ENCODE measurements around the gene OR56A5.

Gene OR56A5

GRCh38 chr11:5937868-5938602, 30.3 kb downstream of the OR56A5 start:
- no peak overlapping the region for H3K4ac ChIP-seq (ENCODE audit: low read depth, low read length)
- H3K9me3 ChIP-seq (ENCODE audit: insufficient read depth, low read depth, low read length): peaks cover 15% of the 10 kb centered on the region
- H3K4me2 ChIP-seq (ENCODE audit: low read length): no peak overlapping the region
- H3K79me1 ChIP-seq (ENCODE audit: low read length): no peaks in the 10 kb centered on the region
- no peak overlapping the region for H2AK5ac ChIP-seq (ENCODE audit: low read length)
- peak; percentile 49 to 71 for DNase-seq
- no peak overlapping the region for H2BK120ac ChIP-seq (ENCODE audit: insufficient read depth, low read length, poor library complexity)
- H4K8ac ChIP-seq (ENCODE audit: low read depth, low read length): no peak overlapping the region
- no peak overlapping the region for H3K27ac ChIP-seq (ENCODE audit: low read depth, low read length)
- H3K4me3 ChIP-seq (ENCODE audit: low read depth, low read length): no peak overlapping the region
- H3K9ac ChIP-seq (ENCODE audit: low read length): no peak overlapping the region
- H3K4me1 ChIP-seq (ENCODE audit: control insufficient read depth in 1 of 2, insufficient read depth in 2 of 2, low read length in 2 of 2): no peaks in the 10 kb centered on the region
- no peaks in the 10 kb centered on the region for H3K36me3 ChIP-seq (ENCODE audit: control insufficient read depth in 1 of 2, insufficient read depth in 2 of 2, low read length in 2 of 2)
- no peak overlapping the region for H4K91ac ChIP-seq (ENCODE audit: low read depth, low read length)
- no peak overlapping the region for H2BK5ac ChIP-seq (ENCODE audit: low read depth, low read length, poor library complexity)
- no CpG with 5 or more reads among the region's 39 CpGs for WGBS (ENCODE audit: extremely low coverage, insufficient coverage, insufficient read length)
- H3K23ac ChIP-seq (ENCODE audit: low read length): no peak overlapping the region
- H2AFZ ChIP-seq (ENCODE audit: insufficient read depth, low read length, poor library complexity): no peak overlapping the region
- H3K18ac ChIP-seq (ENCODE audit: low read length): no peak overlapping the region
- no peaks in the 10 kb centered on the region for H3K79me2 ChIP-seq (ENCODE audit: control insufficient read depth, insufficient read depth, low read length, poor library complexity)
- no peak overlapping the region for H4K12ac ChIP-seq (ENCODE audit: low read depth, low read length)
- no peak overlapping the region for H3K14ac ChIP-seq (ENCODE audit: low read length)
- H2BK12ac ChIP-seq (ENCODE audit: low read length): no peak overlapping the region
- H3K27me3 ChIP-seq (ENCODE audit: insufficient read depth, low read length): no peaks in the 10 kb centered on the region

- Histone ChIP-seq H3K36me3 (ENCODE audit: control insufficient read depth in 1 of 2, insufficient read depth in 2 of 2, low read length in 2 of 2) (no peaks in the 10 kb centered on the region), H2AFZ (ENCODE audit: insufficient read depth, low read length, poor library complexity) (no peak overlapping the region), H2BK5ac (ENCODE audit: low read depth, low read length, poor library complexity) (no peak overlapping the region), H2AK5ac (ENCODE audit: low read length) (no peak overlapping the region), H3K4me1 (ENCODE audit: control insufficient read depth in 1 of 2, insufficient read depth in 2 of 2, low read length in 2 of 2) (no peaks in the 10 kb centered on the region), H4K12ac (ENCODE audit: low read depth, low read length) (no peak overlapping the region), H3K27me3 (ENCODE audit: insufficient read depth, low read length) (no peaks in the 10 kb centered on the region), H3K79me1 (ENCODE audit: low read length) (no peaks in the 10 kb centered on the region), H3K23ac (ENCODE audit: low read length) (no peak overlapping the region), H3K4me2 (ENCODE audit: low read length) (no peak overlapping the region), H2BK12ac (ENCODE audit: low read length) (no peak overlapping the region), H2BK120ac (ENCODE audit: insufficient read depth, low read length, poor library complexity) (no peak overlapping the region), H4K91ac (ENCODE audit: low read depth, low read length) (no peak overlapping the region), H3K18ac (ENCODE audit: low read length) (no peak overlapping the region), H3K9ac (ENCODE audit: low read length) (no peak overlapping the region), H3K14ac (ENCODE audit: low read length) (no peak overlapping the region), H3K4me3 (ENCODE audit: low read depth, low read length) (no peak overlapping the region), H4K8ac (ENCODE audit: low read depth, low read length) (no peak overlapping the region), H3K9me3 (ENCODE audit: insufficient read depth, low read depth, low read length) (peaks cover 20% of the 10 kb centered on the region), H3K27ac (ENCODE audit: low read depth, low read length) (no peak overlapping the region), H3K79me2 (ENCODE audit: control insufficient read depth, insufficient read depth, low read length, poor library complexity) (no peaks in the 10 kb centered on the region), H3K4ac (ENCODE audit: low read depth, low read length) (no peak overlapping the region)
- no peak for DNase-seq
- no CpG with 5 or more reads among the region's 10 CpGs for WGBS (ENCODE audit: extremely low coverage, insufficient coverage, insufficient read length)
These were observed 35.2 kb downstream of the OR56A5 start for GRCh38 chr11:5933116-5933515.

GRCh38 chr11:5932671-5933070, 35.6 kb downstream of the OR56A5 start:
- Histone ChIP-seq H3K36me3 (ENCODE audit: control insufficient read depth in 1 of 2, insufficient read depth in 2 of 2, low read length in 2 of 2) (no peaks in the 10 kb centered on the region), H3K4ac (ENCODE audit: low read depth, low read length) (no peak overlapping the region), H3K9ac (ENCODE audit: low read length) (no peak overlapping the region), H2BK120ac (ENCODE audit: insufficient read depth, low read length, poor library complexity) (no peak overlapping the region), H3K9me3 (ENCODE audit: insufficient read depth, low read depth, low read length) (peaks cover 17% of the 10 kb centered on the region), H2BK12ac (ENCODE audit: low read length) (no peak overlapping the region), H2AFZ (ENCODE audit: insufficient read depth, low read length, poor library complexity) (no peak overlapping the region), H4K91ac (ENCODE audit: low read depth, low read length) (no peak overlapping the region), H3K27me3 (ENCODE audit: insufficient read depth, low read length) (no peaks in the 10 kb centered on the region), H3K4me2 (ENCODE audit: low read length) (no peak overlapping the region), H2AK5ac (ENCODE audit: low read length) (no peak overlapping the region), H3K79me1 (ENCODE audit: low read length) (no peaks in the 10 kb centered on the region), H3K14ac (ENCODE audit: low read length) (no peak overlapping the region), H2BK5ac (ENCODE audit: low read depth, low read length, poor library complexity) (no peak overlapping the region), H3K23ac (ENCODE audit: low read length) (no peak overlapping the region), H3K27ac (ENCODE audit: low read depth, low read length) (no peak overlapping the region), H3K4me3 (ENCODE audit: low read depth, low read length) (no peak overlapping the region), H4K8ac (ENCODE audit: low read depth, low read length) (no peak overlapping the region), H3K79me2 (ENCODE audit: control insufficient read depth, insufficient read depth, low read length, poor library complexity) (no peaks in the 10 kb centered on the region), H4K12ac (ENCODE audit: low read depth, low read length) (no peak overlapping the region), H3K4me1 (ENCODE audit: control insufficient read depth in 1 of 2, insufficient read depth in 2 of 2, low read length in 2 of 2) (no peaks in the 10 kb centered on the region), H3K18ac (ENCODE audit: low read length) (no peak overlapping the region)
- no CpG with 5 or more reads among the region's 11 CpGs for WGBS (ENCODE audit: extremely low coverage, insufficient coverage, insufficient read length)
- DNase-seq: no peak

- Histone ChIP-seq H2BK12ac (ENCODE audit: low read length) (no peak overlapping the region), H3K79me1 (ENCODE audit: low read length) (no peaks in the 10 kb centered on the region), H3K27me3 (ENCODE audit: insufficient read depth, low read length) (no peaks in the 10 kb centered on the region), H3K79me2 (ENCODE audit: control insufficient read depth, insufficient read depth, low read length, poor library complexity) (no peaks in the 10 kb centered on the region), H3K36me3 (ENCODE audit: control insufficient read depth in 1 of 2, insufficient read depth in 2 of 2, low read length in 2 of 2) (no peaks in the 10 kb centered on the region), H3K14ac (ENCODE audit: low read length) (no peak overlapping the region), H3K4ac (ENCODE audit: low read depth, low read length) (no peak overlapping the region), H3K4me3 (ENCODE audit: low read depth, low read length) (no peak overlapping the region), H3K23ac (ENCODE audit: low read length) (no peak overlapping the region), H3K27ac (ENCODE audit: low read depth, low read length) (no peak overlapping the region), H4K91ac (ENCODE audit: low read depth, low read length) (no peak overlapping the region), H2AFZ (ENCODE audit: insufficient read depth, low read length, poor library complexity) (no peak overlapping the region), H4K8ac (ENCODE audit: low read depth, low read length) (no peak overlapping the region), H2BK120ac (ENCODE audit: insufficient read depth, low read length, poor library complexity) (no peak overlapping the region), H3K9me3 (ENCODE audit: insufficient read depth, low read depth, low read length) (peaks cover 12% of the 10 kb centered on the region), H3K9ac (ENCODE audit: low read length) (no peak overlapping the region), H3K18ac (ENCODE audit: low read length) (no peak overlapping the region), H3K4me2 (ENCODE audit: low read length) (no peak overlapping the region), H2BK5ac (ENCODE audit: low read depth, low read length, poor library complexity) (no peak overlapping the region), H2AK5ac (ENCODE audit: low read length) (no peak overlapping the region), H4K12ac (ENCODE audit: low read depth, low read length) (no peak overlapping the region), H3K4me1 (ENCODE audit: control insufficient read depth in 1 of 2, insufficient read depth in 2 of 2, low read length in 2 of 2) (no peaks in the 10 kb centered on the region)
- WGBS (ENCODE audit: extremely low coverage, insufficient coverage, insufficient read length): no CpG with 5 or more reads among the region's 8 CpGs
- no peak for DNase-seq
These were observed 37.2 kb downstream of the OR56A5 start for GRCh38 chr11:5931061-5931460.
